HG03460 (cell line): ENCODE results near the gene PARP8.
"Not testable (repeated sequence)": the region's sequence is repeated elsewhere in the genome, so short reads cannot be mapped to it uniquely, and the experiment has no call there.

Experiments used
- ATAC-seq: cut with Tn5 transposase; IDR thresholded peaks from one replicate; pipeline ENCODE4 v1.9.1; 2021; ENCODE audit not compliant: unreplicated experiment

Gene PARP8

DNA sequence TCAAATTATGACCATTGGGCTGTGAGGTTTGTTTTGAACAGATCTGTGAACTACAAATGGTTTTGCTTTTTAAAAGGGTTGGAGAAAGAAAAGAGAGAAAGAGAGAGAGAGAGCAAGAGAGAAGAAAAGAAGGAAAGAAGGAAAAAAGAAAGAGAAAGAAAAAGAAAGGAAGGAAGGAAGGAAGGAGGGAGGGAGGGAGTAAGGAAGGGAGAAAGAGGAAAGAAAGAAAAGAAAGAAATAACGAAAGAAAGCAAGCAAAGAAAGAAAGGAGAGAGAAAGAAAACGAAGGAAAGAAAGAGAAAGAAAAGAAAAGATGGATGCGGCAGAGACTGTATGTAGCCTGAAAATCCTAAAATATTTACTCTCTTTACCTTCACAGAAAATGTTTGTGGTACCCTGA lies 104.0 kb downstream of the PARP8 start:
- no peak for ATAC-seq

DNA sequence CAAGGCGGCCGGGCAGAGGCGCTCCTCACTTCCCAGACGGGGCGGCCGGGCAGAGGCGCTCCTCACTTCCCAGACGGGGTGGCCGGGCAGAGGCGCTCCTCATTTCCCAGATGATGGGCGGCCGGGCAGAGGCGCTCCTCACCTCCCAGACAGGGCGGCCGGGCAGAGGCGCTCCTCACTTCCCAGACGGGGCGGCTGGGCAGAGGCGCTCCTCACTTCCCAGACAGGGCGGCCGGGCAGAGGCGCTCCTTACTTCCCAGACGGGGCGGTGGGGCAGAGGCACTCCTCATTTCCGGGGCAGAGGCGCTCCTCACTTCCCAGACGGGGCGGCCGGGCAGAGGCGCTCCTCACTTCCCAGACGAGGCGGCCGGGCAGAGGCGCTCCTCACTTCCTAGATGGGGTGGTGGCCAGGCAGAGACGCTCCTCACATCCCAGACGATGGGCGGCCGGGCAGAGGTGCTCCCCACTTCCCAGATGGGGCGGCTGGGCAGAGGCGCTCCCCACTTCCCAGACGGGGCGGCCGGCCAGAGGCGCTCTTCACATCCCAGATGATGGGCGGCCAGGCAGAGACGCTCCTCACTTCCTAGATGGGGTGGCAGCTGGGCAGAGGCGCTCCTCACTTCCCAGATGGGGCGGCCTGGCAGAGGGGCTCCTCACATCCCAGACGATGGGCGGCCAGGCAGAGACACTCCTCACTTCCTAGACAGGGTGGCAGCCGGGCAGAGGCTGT lies 108.2 kb downstream of the PARP8 start:
- ATAC-seq, result not testable (repeated sequence)

DNA sequence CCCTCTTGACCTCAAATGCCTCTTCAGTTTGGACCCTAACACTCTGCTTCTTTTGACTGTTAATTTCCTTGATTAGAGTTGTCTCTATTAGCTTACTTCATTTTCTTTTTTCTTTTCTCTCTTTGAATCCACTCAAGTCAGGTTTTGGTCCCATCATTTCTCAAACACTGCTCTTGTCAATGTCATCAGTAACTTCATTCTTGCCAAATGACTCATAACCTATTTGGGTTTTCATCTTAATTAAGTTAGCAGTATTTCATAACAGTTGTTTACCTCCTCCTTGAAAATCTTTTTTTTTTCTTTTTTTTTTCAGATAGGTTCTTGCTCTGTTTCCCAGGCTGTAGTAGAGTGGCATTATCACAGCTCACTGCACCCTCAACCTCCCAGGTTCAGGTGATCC lies 119.6 kb downstream of the PARP8 start:
- no peak for ATAC-seq

DNA sequence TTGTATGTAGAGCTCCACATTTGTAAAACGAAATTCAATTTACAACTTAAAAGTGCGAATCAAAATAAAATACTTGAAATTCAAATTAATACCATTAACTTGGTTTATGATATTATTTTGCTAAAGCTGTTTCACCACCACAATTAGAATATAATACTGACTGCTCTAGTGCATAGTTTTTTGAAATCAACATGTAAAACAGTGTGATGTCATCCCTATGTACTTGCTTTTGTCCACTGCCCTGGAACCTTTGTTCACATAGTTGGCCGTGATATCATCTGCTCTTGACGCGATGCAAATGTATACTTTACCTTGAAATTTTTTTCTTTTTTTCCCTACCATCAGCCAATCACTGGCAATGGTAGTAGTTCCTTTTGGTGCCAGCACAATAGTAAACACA lies 125.4 kb downstream of the PARP8 start:
- ATAC-seq, result no peak

DNA sequence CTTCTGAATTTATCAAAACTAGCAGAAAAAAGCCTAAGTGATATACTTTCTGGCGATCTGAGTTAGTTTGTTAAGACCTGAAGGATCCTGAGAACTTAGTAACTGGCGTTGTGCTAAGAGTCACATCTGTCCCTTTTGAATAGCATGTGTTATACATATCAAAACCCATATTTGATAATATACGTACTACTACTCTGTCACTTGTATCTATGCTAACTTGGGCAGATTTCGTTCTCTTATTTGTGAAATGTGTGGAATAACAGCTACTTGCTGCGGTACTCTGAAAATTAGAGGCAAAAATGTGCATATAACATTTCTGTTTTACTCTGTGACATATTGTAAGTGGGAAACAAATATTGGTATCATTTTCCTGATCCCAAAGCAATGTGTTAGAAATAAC lies 126.4 kb downstream of the PARP8 start:
- ATAC-seq, result no peak

DNA sequence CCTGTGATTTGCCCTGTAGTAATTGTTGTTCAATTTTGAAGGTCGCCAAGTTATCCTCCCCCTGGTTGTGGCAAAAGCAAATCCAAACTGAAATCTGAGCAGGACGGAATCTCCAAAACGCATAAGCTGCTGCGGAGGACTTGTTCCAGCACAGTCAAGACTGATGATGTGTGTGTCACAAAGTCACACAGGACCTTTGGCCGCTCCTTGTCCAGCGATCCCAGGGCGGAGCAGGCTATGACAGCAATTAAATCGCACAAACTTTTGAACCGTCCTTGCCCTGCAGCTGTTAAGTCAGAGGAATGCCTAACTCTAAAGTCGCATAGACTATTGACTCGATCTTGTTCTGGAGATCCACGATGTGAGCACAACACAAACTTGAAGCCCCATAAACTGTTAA lies 128.4 kb downstream of the PARP8 start:
- ATAC-seq, result no peak

DNA sequence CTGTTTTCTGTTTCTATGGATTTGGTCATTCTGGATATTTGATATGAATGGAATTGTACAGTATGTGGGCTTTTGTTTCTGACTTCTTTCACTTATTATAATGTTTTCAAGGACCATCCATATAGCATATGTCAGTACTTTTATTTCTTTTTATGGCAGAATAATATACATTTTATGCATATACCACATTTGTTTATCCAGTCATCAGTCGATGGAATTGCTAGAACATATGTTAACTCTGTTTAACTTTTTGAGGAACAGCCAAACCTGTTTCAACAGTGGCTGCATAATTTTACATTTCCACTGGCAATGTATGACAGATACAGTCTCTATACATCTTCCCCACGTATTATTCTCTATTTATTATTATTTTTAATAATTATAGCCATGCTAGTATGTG lies 131.6 kb downstream of the PARP8 start:
- no peak for ATAC-seq

DNA sequence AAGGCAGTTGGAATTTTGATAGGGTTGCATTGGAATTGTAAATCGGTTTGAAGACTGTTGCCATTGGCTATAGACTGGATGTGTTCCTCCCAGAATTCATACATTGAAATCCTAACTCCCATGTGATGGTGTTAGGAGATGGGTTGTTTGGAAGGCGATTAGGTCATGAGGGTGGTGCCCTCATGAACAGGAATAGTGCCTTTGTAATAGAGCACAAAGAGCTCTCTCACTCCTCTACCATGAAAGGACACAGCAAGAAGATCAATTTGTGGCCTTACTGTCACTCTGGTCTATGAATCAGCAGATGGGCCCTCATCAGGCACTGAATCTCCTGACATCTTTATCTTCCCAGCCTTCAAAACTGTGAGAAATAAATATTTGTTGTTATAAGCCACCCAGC lies 133.2 kb downstream of the PARP8 start:
- ATAC-seq, result no peak

DNA sequence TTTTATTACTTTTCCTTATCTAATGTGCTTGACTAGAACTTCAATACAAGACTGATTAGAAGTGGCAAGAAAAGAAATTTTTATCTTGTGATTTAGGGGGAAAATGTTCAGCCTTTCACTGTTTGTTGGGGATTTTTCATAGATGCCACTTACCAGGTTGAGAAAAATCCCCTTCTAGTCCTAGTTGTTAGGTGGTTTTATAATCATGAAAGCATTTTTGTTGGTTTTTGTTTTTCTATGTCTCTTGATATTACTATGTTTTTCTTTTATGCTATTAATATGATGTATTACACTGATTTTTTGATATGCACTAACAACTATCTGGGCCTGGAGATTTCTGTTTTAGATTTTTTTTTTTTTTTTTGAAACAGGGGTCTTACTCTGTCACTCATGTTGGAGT lies 134.0 kb downstream of the PARP8 start:
- no peak for ATAC-seq

DNA sequence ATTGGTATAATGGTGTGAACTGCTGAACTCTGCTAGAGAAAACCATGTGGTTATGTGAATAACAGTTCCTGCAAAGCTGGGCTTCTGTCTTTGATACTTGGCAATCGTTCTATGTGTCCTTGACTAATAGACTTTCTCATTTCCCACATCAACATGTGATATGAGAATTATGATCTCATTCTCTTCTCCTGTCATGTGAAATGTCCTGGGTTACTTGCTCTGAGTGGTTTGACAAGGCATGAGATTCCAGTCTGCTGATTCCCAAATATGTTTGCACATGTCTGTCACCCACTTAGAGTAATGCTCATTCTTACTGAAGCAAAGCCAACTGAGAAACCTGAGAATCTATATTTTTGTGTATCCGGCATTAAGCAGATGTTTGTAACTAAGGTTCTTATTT lies 141.2 kb downstream of the PARP8 start:
- ATAC-seq, result no peak

DNA sequence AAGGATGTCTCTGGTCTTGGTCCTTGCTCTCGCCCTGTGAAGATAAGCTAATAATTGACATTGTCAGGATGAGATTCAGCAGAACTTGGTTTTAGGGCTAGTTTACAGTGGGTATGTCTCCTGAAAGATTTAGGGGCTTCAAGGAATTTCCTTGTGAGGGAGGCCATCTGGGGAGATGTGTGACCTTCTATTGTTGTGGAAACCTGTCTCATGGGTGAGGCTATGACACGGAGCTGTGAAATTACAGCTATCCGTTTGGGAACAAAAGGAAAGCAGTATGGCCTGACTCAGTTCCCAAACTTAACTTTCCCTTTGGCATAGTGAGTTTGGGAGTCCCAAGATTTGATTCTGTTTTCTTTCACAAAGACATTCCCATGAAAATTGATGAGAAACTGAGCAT lies 142.0 kb downstream of the PARP8 start:
- ATAC-seq, result no peak

DNA sequence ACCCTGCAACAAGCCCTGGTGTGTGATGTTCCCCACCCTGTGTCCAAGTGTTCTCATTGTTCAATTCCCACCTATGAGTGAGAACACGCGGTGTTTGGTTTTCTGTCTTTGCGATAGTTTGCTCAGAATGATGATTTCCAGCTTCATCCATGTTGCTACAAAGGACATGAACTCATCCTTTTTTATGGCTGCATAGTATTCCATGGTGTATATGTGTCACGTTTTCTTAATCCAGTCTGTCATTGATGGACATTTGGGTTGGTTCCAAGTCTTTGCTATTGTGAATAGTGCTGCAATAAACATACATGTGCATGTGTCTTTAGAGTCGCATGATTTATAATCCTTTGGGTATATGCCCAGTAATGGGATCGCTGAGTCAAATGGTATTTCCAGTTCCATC lies 145.3 kb downstream of the PARP8 start:
- ATAC-seq, result not testable (repeated sequence)

DNA sequence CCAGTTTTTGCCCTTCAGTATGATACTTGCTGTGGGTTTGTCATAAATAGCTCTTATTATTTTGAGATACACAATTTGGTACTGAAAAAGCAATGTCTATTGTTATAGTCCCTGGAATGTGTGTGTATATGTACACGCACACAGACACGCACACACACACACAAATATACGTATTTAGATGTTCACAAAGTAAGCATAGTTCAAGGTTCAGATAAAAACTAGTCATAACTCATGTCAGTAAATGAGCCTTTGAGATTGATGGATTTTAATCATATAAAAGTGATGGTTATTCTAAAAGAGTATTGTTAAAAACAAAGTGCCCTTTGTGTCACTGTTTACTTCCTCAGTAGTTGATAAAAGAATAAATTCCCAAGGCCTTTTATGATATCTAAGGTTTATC lies 147.3 kb downstream of the PARP8 start:
- ATAC-seq, result no peak

DNA sequence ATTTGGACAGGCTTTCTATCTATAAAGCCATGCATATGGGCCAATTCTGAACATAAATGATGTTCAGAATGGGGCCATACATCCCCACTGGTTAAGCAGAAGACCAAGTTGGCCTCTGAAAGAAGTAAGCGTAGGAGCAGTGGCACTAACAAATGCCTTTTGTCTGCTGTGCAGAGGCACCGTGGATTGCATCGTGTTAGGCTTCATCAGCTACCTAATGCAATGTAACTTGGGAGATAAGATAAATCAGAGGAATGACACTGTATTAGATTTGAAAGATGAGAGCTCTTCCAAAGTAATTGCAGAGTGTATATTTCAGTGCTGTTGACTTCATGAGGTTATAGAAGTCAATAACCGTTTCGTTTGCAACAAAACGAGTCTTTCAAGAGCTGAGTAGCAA lies 148.1 kb downstream of the PARP8 start:
- no peak for ATAC-seq

DNA sequence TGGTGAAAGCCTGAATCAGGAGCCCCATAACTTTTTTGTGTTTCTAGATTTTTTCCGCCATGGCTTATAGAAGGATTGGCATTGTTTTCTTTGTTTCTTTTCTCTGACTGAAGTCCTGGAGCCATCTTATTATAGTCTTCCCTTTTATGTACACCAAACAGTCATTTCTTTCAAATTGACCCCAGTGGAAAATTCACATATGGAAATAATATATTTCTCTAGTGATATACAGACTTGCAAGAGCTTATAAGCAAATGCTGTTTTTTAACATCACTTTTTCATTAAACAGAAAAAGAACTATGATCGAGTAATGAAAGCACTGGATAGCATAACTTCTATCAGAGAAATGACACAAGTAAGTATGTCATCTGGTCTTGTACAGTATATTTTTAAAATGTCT lies 155.6 kb downstream of the PARP8 start:
- no peak for ATAC-seq

DNA sequence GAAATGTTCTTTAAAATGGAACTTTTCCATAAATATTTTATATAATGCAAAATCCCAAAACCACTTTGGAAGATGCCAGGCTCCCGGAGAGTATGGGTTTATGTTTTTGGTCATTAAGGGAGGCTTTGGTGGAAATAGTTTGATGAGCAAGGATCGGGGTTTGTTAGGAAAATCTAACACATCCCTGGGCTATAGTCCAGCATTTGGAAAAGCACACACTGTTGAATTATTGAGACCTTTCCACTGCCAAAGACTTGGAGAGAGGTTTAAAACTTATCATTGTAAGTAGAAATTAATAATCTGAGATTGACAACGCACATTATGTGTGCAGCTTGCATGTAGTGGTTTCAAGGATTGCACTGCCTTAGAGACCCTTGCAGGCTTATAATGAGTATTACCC lies 156.3 kb downstream of the PARP8 start:
- ATAC-seq, result no peak

DNA sequence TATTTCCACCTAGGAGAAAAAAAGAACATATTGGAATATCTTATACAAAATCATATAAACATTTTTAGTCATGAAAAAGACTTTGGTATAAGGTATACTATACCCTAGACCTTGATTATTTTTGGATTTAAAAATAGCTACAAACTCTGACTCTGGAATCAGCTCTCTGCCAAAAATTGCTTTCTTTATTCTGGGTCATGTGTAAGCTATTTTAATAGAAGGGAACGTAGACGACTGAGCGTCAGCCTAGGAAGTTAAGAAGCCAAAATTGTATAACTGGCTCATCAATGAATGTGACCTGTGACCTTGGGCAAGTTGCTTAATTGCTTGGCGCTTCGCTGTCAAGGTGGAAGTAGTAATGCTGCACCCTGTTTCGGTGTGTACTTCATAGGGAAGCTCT lies 157.1 kb downstream of the PARP8 start:
- ATAC-seq, result no peak

DNA sequence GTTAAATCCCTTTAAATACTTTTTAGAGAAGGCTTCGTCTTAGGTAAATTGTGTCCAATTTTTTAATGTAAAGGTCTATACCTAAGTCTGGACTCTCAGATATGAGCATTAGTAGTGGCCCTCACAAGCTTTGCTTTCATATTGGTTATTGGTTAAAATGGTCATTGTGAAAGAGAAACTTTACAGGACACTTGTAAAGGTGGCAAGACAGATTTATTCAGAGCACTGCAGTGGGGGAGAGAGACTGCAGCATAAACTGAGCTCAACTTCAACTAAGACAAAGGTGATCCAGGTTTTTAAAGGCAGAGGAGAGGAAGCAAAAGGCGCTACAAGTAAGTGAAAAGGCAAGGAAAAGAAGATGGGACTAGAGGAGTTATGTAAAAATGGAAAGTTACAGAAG lies 157.7 kb downstream of the PARP8 start:
- ATAC-seq, result no peak

DNA sequence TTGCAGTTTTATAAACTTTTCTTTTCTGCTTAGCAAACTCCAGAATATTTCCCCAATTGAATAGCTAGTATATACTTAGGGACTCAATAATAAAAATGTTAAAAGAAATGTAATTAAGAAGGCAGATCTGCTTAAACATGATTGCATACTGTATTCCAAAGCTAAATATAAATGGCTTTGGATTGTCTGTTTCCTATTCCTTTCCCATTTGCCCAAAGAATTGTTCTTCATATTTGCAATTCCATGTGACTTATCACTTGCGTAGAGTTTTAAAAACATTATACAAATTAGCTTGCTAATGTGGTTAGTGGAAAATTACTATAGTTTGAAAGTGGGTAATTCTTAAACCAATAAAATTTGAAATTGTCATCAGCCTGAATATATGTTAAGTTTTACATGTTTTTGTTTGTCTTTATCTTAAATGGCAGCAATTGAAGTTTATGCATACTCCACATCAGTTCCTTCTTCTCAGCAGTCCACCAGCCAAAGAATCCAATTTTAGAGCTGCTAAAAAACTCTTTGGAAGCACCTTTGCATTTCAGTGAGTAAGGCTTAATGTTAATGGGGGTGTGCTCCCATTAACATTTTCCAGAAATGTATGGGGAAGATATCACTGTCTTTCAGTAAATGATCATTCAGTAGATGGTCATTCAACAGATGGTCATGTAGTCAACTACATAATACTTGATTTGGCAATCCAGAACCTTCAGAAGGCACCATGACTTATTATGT lies 161.2 kb downstream of the PARP8 start:
- ATAC-seq, result no peak

DNA sequence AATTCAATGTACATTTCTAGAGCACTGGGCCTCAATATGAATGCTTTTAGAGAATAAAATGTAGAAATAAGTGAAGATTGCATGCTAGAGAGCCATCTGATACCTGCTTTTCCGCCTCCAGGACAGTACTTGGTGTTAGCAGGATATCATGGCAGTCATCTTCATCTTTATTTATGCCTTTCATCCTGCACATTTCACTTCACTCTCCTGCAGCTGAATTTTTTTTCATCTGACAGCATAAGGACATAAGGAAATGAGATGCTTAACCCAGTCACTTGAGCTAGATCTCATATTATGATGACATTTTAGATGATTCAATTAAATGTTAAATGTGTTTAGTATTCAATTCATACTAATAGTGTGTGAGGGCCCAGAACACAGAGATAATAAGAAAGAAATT lies 162.6 kb downstream of the PARP8 start:
- no peak for ATAC-seq

DNA sequence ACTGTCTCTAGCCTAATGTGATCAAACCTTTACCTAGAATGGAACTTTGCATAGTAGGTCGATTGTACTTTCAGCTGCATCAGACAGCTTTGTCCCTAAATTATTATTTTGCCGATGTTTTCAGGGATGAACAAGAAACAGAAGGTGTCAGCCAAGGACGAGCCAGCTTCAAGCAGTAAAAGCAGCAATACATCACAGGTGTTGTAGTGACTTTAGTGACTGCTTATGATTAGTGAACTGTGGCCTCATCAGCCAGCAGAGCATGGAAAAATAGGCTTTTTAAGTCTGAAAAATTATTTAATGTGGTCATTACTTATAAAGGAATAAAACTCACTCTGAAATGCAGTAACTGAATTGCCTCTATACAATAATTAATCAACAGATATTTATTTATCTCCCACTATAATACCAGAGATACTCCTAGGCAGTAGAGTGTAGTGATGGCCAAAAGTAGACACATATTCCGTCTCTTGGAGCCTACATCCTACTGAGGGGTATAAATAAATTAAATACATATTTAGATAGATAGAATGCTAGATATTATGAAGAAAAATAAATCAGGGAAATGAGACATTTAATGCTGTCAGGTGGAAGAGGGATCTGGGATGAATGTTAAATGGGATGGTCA lies 166.3 kb downstream of the PARP8 start:
- ATAC-seq, result no peak

DNA sequence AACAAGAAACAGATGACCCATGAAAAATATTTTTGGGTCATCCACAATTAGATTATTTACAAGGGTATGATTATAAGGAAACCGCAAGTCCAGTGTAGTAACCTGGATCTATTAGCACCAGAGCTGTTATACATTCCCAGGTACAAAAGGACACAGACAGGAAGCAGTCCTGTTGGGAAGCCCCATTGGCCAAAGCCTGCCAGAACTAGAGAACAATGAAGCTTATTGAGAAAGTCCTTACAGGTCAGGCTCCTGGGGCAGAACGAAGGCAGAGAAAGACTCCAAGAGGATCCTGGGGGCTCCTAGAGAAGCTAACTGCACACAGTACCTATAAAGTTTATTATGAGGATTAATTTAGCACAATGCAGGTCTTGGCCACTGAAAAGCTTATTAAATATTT lies 169.9 kb downstream of the PARP8 start:
- no peak for ATAC-seq
